Endothelial cell of umbilical vein (primary cell): Measurements from ENCODE around the gene POLR3GL. TPM values are rescaled to one million over a fixed set of nuclear protein-coding genes. Genes with fewer than 3 reads are reported as not detected.
A peak's percentile ranks its signal among the peaks of the same experiment; 100 is the strongest.

ENCODE experiments used
- BruUV-seq: library from RNA; stranded (reverse); fragments of 400-500 nt; replicated peaks from 2 replicates; lab custom pipeline; 2021; lab: Mats Ljungman, UMichigan
- CTCF ChIA-PET: fragments of 300-600, 350-600 bp; sonication (Branson Sonifier 250); formaldehyde crosslinking; loops from one replicate; lab custom pipeline; 2021; ENCODE audit warnings: antibody characterized with exemption, inconsistent platforms; lab: Charles Lee
- POLR2A ChIA-PET: fragments of 300-600, 350-600 bp; sonication (Branson Sonifier 250); formaldehyde crosslinking; loops from one replicate; lab custom pipeline; 2021; ENCODE audit warnings: antibody characterized with exemption, inconsistent platforms; lab: Charles Lee
- DNase-seq: peaks from one replicate; pipeline ENCODE4 v3.0.0-alpha.2; 2011; ENCODE audit warnings: low read depth, low spot score
- FAIRE-seq: peaks from 2 replicates; lab custom pipeline; 2011; peaks lifted over from hg19 to GRCh38; lab: Jason Lieb, UNC
- H2AFZ ChIP-seq: 2 replicates; pipeline ENCODE4 v1.6.0; 2012; ENCODE audit warnings: low read depth, low read length, control low read depth, inconsistent platforms
- H3K27ac ChIP-seq: 2 replicates; pipeline ENCODE4 v1.5.1; 2011; ENCODE audit warnings: low read depth, mild to moderate bottlenecking, control low read depth, low read length, moderate library complexity; ENCODE audit not compliant: insufficient read depth
- H3K27me3 ChIP-seq, 2 experiments: 2 replicates each; pipeline versions ENCODE4 v1.6.0 to v1.6.1; 2011; ENCODE audit warnings: low read length in 2 of 2, mixed read lengths in 1 of 2; ENCODE audit not compliant: control insufficient read depth in 2 of 2, insufficient read depth in 2 of 2
- H3K36me3 ChIP-seq, 2 experiments: 2 replicates in 1 of 2; 3 replicates in 1 of 2; pipeline ENCODE4 v1.5.1; 2011; ENCODE audit warnings: low read length in 2 of 2, mild to moderate bottlenecking in 1 of 2, moderate library complexity in 1 of 2; ENCODE audit not compliant: control insufficient read depth in 2 of 2, insufficient read depth in 2 of 2; ENCODE audit errors: extremely low read depth in 1 of 2
- H3K4me1 ChIP-seq: 3 replicates; pipeline ENCODE4 v1.5.1; 2011; ENCODE audit warnings: mild to moderate bottlenecking, low read length; ENCODE audit not compliant: control insufficient read depth, insufficient read depth; ENCODE audit errors: extremely low read depth
- H3K4me2 ChIP-seq: 2 replicates; pipeline ENCODE4 v1.6.1; 2011; ENCODE audit warnings: low read length, control low read depth, mixed read lengths; ENCODE audit not compliant: insufficient read depth
- H3K4me3 ChIP-seq, 3 experiments: fragments of 200-600 bp in 1 of 3; sonication (generic), shearing (Covaris generic) in 1 of 3; replicated peaks in 1 of 3; 2 replicates each; pipeline ENCODE4 v1.5.1; 2011 to 2016; ENCODE audit warnings: control low read depth in 3 of 3, low read length in 3 of 3, mild to moderate bottlenecking in 2 of 3, inconsistent platforms in 1 of 3, low read depth in 1 of 3, moderate library complexity in 1 of 3; ENCODE audit not compliant: insufficient read depth in 1 of 3
- H3K79me2 ChIP-seq: 2 replicates; pipeline ENCODE4 v1.6.0; 2012; ENCODE audit warnings: low read length, inconsistent platforms; ENCODE audit not compliant: control insufficient read depth, insufficient read depth
- H3K9ac ChIP-seq: replicated peaks from 2 replicates; pipeline ENCODE3; 2011; ENCODE audit warnings: low read length, control low read depth; ENCODE audit not compliant: insufficient read depth; ENCODE audit errors: extremely low read depth
- H3K9me1 ChIP-seq: replicated peaks from 3 replicates; pipeline ENCODE4 v1.6.0; 2011; ENCODE audit warnings: mild to moderate bottlenecking, low read length; ENCODE audit not compliant: control insufficient read depth, insufficient read depth; ENCODE audit errors: extremely low read depth
- H3K9me3 ChIP-seq: replicated peaks from 2 replicates; pipeline ENCODE4 v1.5.1; 2012; ENCODE audit warnings: low read length, inconsistent platforms; ENCODE audit not compliant: control insufficient read depth, insufficient read depth
- H4K20me1 ChIP-seq: replicated peaks from 2 replicates; pipeline ENCODE3; 2011; ENCODE audit warnings: mild to moderate bottlenecking, low read length; ENCODE audit not compliant: control insufficient read depth, insufficient read depth; ENCODE audit errors: extremely low read depth
- FOS ChIP-seq: IDR thresholded peaks from 2 replicates; pipeline ENCODE4 v1.6.1; 2011; ENCODE audit warnings: mild to moderate bottlenecking, low read length, moderate library complexity, borderline replicate concordance; ENCODE audit not compliant: insufficient read depth
- GATA2 ChIP-seq: IDR thresholded peaks from 2 replicates; pipeline ENCODE4 v1.7.0; 2011; ENCODE audit warnings: low read depth, mild to moderate bottlenecking, moderate library complexity, mixed read lengths, low read length; ENCODE audit not compliant: insufficient read length, insufficient read depth
- MYC ChIP-seq: IDR thresholded peaks from one replicate; pipeline ENCODE4 v1.6.1; 2011; ENCODE audit warnings: mild to moderate bottlenecking, low read depth, low read length
- POLR2A ChIP-seq: IDR thresholded peaks from 2 replicates; pipeline ENCODE4 v1.6.1; 2012; ENCODE audit warnings: low read depth, mild to moderate bottlenecking, control low read depth, low read length
- POLR2AphosphoS5 ChIP-seq: IDR thresholded peaks from 2 replicates; pipeline ENCODE4 v1.6.1; 2012; ENCODE audit warnings: low read depth, mild to moderate bottlenecking, control low read depth, low read length, moderate library complexity; ENCODE audit not compliant: insufficient read depth
- dilution Hi-C: fragments of 300-500 bp; cut with MboI; formaldehyde crosslinking; loops from one replicate; pipeline ENCODE4 v1.15.0; 2019; ENCODE audit warnings: low sequenced_read_pairs; ENCODE audit not compliant: extremely low pct_ligation_motif_present
- intact Hi-C: fragments of 100-400 bp; cut with micrococcal nuclease; formaldehyde crosslinking; loops from one replicate; pipeline ENCODE4 v1.10.0; 2022
- polyA plus RNA-seq, 4 experiments: library from polyadenylated mRNA; depleted of rRNA in 3 of 4; stranded (reverse) in 3 of 4; unstranded in 1 of 4; fragments of >200 nt; gene quantifications; 2 replicates each; pipeline versions ENCODE4 v1.2.1 to v1.2.3, GENCODE V29; 2011 to 2012; ENCODE audit warnings: missing spikeins in 1 of 4
- total RNA-seq: library from RNA; stranded (reverse); gene quantifications from 2 replicates; pipeline ENCODE4 v1.2.3, GENCODE V29; 2021
- TF ChIP-seq, protein P1 (sequence below), 2 donors: IDR thresholded peaks; 1 replicate in 1 of 2; 2 replicates in 1 of 2; pipeline ENCODE4 v1.5.1; 2011; ENCODE audit warnings: low read length in 2 of 2, mild to moderate bottlenecking in 2 of 2, moderate library complexity in 2 of 2, control low read depth in 1 of 2, inconsistent platforms in 1 of 2, low read depth in 1 of 2; ENCODE audit not compliant: insufficient read depth in 1 of 2; ENCODE audit errors: extremely low read depth in 1 of 2

Gene POLR3GL
- total and polyA plus RNA-seq, 2 donors (not counting 3 experiments of a cell fraction or from before 2014, with no cell fraction given), result 12.4 to 15.3 TPM

- intact Hi-C loops (no loop called here), dilution Hi-C loops (no loop called here)
- Histone ChIP-seq H3K79me2 (peaks cover 10% of the 10 kb centered on the region), H3K4me2 (peak overlapping the region; percentile 98), H3K4me1 (peaks cover 19% of the 10 kb centered on the region), H3K27ac (no peak overlapping the region), H3K27me3 (no peaks in the 10 kb centered on the region), H3K36me3 (peaks cover 2 to 16% of the 10 kb centered on the region in 2 experiments), H2AFZ (peak overlapping the region; percentile 72), H3K9me3 (no peaks in the 10 kb centered on the region), H3K9me1 (no peaks in the 10 kb centered on the region), H4K20me1 (no peaks in the 10 kb centered on the region), H3K9ac (peak overlapping the region; percentile 49), H3K4me3 (peak overlapping the region; percentile 97 to 98 (median 98))
- ChIA-PET POLR2A (no interaction called here), CTCF (interaction anchor here (4.2 to 10.4 kb wide), 2 partner anchors 12 to 16 kb away, joined by 25 to 87 read pairs; no protein-coding TSS in a partner anchor)
- FAIRE-seq, result peak; percentile 67
- DNase-seq, result peak; percentile 17
- TF ChIP-seq FOS (no peak), MYC (no peak), POLR2A (no peak), POLR2AphosphoS5 (no peak), GATA2 (no peak)
- TF ChIP-seq, protein P1, sequence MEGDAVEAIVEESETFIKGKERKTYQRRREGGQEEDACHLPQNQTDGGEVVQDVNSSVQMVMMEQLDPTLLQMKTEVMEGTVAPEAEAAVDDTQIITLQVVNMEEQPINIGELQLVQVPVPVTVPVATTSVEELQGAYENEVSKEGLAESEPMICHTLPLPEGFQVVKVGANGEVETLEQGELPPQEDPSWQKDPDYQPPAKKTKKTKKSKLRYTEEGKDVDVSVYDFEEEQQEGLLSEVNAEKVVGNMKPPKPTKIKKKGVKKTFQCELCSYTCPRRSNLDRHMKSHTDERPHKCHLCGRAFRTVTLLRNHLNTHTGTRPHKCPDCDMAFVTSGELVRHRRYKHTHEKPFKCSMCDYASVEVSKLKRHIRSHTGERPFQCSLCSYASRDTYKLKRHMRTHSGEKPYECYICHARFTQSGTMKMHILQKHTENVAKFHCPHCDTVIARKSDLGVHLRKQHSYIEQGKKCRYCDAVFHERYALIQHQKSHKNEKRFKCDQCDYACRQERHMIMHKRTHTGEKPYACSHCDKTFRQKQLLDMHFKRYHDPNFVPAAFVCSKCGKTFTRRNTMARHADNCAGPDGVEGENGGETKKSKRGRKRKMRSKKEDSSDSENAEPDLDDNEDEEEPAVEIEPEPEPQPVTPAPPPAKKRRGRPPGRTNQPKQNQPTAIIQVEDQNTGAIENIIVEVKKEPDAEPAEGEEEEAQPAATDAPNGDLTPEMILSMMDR (IDR thresholded peaks at IDR 0.05; ENCODE audit: extremely low read depth in 1 of 2, insufficient read depth in 1 of 2, low read depth in 1 of 2, low read length in 2 of 2), result no peak
- BruUV-seq, result no TSS peak
Measured at GRCh38 chr1:145995148-145995881, 30.8 kb downstream of the POLR3GL start.
